ENCODE results near the gene LRRC55.

DNA sequence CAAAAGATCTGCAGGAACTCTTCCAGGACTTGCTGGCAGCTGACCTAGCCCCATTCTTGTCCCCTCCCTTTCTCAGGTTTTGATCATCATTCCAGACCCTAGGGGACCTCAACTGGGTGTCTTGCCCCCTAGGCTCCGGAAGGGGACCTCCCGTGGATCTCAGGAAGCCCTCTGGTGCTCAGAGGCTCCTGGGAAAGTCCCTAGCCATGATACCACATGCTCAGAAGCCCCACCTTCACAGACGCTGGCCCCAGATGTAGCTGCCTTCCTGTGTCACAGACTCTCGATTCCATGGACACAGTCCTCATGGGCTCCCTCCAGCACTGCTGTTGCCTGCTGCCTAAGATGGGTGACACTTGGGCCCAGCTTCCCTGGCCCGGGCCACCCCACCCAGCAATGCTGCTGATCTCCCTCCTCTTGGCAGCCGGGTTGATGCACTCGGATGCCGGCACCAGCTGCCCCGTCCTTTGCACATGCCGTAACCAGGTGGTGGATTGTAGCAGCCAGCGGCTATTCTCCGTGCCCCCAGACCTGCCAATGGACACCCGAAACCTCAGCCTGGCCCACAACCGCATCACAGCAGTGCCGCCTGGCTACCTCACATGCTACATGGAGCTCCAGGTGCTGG lies at the start of gene LRRC55:
- TF ChIP-seq, protein P1, sequence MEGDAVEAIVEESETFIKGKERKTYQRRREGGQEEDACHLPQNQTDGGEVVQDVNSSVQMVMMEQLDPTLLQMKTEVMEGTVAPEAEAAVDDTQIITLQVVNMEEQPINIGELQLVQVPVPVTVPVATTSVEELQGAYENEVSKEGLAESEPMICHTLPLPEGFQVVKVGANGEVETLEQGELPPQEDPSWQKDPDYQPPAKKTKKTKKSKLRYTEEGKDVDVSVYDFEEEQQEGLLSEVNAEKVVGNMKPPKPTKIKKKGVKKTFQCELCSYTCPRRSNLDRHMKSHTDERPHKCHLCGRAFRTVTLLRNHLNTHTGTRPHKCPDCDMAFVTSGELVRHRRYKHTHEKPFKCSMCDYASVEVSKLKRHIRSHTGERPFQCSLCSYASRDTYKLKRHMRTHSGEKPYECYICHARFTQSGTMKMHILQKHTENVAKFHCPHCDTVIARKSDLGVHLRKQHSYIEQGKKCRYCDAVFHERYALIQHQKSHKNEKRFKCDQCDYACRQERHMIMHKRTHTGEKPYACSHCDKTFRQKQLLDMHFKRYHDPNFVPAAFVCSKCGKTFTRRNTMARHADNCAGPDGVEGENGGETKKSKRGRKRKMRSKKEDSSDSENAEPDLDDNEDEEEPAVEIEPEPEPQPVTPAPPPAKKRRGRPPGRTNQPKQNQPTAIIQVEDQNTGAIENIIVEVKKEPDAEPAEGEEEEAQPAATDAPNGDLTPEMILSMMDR (IDR thresholded peaks at IDR 0.05): no peak
- TF ChIP-seq POLR2A (IDR thresholded peaks at IDR 0.05): no peak

Data from thyroid gland (tissue), 4 donors.